GM19467 (cell line): ENCODE data around the gene ARPP19.
"Not testable (repeated sequence)": the region's sequence is repeated elsewhere in the genome, so short reads cannot be mapped to it uniquely, and the experiment has no call there.

ENCODE experiments used
- ATAC-seq: cut with Tn5 transposase; IDR thresholded peaks from one replicate; pipeline ENCODE4 v1.9.1; 2021; ENCODE audit warnings: mild to moderate bottlenecking, moderate library complexity; ENCODE audit not compliant: unreplicated experiment

Gene ARPP19

GRCh38 chr15:52515343-52515742 is 53.5 kb downstream of the ARPP19 start:
- no peak for ATAC-seq

GRCh38 chr15:52514482-52514881 is 54.3 kb downstream of the ARPP19 start:
- no peak for ATAC-seq

- ATAC-seq = not testable (repeated sequence)
These were observed 56.0 kb downstream of the ARPP19 start for GRCh38 chr15:52512869-52513268.

GRCh38 chr15:52511084-52511483 is 57.7 kb downstream of the ARPP19 start:
- ATAC-seq = no peak

- no peak for ATAC-seq
These were observed 59.2 kb downstream of the ARPP19 start for GRCh38 chr15:52509500-52510245.

GRCh38 chr15:52506549-52506948 is 62.3 kb downstream of the ARPP19 start:
- no peak for ATAC-seq

GRCh38 chr15:52505151-52505550 is 63.7 kb downstream of the ARPP19 start:
- no peak for ATAC-seq

- ATAC-seq = peak; percentile 86
These were observed 64.9 kb downstream of the ARPP19 start for GRCh38 chr15:52503788-52504496.

- ATAC-seq = no peak
These were observed 66.2 kb downstream of the ARPP19 start for GRCh38 chr15:52502608-52503007.

GRCh38 chr15:52499506-52499905 is 69.3 kb downstream of the ARPP19 start:
- no peak for ATAC-seq

GRCh38 chr15:52498706-52499105 is 70.1 kb downstream of the ARPP19 start:
- no peak for ATAC-seq
